ENCODE data around the gene PLEKHO2.

DNA sequence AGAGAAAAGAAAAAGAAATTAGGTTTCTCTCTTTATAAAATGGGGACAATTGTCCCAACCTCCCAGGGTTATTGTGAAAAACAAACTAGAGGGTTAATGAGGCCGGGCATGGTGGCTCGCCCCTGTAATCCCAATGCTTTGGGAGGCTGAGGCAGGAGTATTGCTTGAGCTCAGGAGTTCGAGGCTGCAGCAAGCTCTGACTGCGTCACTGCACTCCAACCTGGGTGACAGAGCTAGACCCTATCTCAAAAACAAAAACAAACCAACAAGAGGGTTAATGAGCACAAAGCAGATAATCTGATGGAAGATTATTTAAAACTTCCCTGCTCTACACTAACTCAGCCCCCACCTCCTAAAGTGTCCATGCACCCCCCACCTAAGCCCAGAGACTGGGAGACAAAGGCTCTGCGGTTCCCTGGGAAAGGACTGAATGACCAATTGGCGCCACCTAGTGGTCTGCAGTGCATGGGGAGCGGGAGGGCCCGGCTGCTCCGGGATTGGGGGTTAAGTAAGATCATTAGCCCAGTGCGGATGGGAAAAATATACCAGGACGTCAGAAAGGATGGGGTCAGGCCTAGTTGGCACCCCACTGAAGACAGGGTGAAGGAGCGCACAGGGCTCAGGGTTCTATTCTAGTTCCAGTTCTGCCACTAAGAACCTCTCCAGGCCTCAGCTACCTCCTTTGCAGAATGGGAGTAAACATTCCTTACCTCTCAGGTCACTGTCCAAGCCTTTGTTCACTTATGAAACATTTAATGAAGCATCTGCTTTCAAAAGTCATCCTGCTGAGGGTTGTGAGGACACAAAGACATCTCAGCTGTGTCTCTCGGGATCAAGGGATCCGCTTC, 31.8 kb upstream of the PLEKHO2 start:
- TF ChIP-seq POLR2A (IDR thresholded peaks at IDR 0.05) = no peak
- peak; percentile 72 to 97 (median 86) for TF ChIP-seq CTCF (IDR thresholded peaks at IDR 0.05)
